ENCODE data around the gene ARMC10.
"Not testable (repeated sequence)": the region's sequence is repeated elsewhere in the genome, so short reads cannot be mapped to it uniquely, and the experiment has no call there.

ARMC10 gene

DNA sequence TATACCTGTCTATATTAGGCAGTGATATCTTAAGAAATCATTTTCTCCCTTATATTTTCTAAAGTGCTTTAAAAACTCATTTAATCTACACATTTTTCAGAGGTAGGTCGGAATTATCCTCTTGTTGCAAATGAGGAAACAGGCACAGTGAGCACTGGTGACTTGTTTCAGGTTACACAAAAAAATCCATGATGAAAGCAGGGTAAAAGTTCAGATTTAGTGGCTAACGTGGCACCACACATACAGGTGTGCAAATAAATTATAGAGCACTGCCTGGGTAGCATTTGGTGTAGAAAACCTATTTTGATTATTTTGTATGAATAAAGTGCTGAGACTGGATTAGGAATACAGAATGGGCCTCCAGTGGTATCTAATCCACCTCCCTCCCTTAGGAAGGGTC, 26.6 kb downstream of the ARMC10 start:
- TF ChIP-seq, protein P1, sequence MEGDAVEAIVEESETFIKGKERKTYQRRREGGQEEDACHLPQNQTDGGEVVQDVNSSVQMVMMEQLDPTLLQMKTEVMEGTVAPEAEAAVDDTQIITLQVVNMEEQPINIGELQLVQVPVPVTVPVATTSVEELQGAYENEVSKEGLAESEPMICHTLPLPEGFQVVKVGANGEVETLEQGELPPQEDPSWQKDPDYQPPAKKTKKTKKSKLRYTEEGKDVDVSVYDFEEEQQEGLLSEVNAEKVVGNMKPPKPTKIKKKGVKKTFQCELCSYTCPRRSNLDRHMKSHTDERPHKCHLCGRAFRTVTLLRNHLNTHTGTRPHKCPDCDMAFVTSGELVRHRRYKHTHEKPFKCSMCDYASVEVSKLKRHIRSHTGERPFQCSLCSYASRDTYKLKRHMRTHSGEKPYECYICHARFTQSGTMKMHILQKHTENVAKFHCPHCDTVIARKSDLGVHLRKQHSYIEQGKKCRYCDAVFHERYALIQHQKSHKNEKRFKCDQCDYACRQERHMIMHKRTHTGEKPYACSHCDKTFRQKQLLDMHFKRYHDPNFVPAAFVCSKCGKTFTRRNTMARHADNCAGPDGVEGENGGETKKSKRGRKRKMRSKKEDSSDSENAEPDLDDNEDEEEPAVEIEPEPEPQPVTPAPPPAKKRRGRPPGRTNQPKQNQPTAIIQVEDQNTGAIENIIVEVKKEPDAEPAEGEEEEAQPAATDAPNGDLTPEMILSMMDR (IDR thresholded peaks at IDR 0.05; ENCODE audit: low read depth, low read length), result no peak
- peaks cover 3% of the 10 kb centered on the region; the same call in 1 of the 2 replicates for H3K36me3 ChIP-seq
- no peak for DNase-seq

DNA sequence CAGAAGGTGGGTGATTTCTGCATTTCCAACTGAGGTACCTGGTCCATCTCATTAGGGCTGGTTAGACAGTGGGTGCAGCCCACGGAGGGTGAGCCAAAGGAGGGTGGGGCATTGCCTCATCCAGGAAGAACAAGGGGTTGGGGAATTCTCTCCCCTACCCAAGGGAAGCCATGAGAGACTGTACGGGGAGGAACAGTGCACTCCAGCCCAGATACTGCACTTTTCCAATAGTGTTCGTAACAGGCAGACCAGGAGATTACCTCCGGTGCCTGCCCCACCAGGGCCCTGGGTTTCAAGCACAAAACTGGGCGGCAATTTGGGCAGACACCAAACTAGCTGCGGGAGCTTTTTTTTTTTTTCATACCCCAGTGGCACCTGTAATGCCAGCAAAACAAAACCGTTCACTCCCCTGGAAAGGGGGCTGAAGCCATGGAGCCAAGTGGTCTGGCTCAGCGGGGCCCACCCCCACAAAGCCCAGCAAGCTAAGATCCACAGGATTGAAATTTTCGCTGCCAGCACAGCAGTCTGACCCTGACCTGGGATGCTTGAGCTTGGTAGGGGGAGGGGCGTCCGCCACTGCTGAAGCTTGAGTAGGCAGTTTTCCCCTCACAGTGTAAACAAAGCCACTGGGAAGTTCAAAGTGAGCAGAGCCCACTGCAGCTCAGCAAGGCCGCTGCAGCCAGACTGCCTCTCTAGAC, 31.2 kb downstream of the ARMC10 start:
- H3K4me3 ChIP-seq (ENCODE audit: low read depth, low read length), result no peak overlapping the region
- H3K36me3 ChIP-seq, result no peaks in the 10 kb centered on the region
- DNase-seq, result peak; percentile 12
- H3K9me3 ChIP-seq (ENCODE audit: severe bottlenecking), result no peaks in the 10 kb centered on the region
- no peak overlapping the region for H3K27ac ChIP-seq
- TF ChIP-seq, protein P1 (IDR thresholded peaks at IDR 0.05; ENCODE audit: low read depth, low read length), result no peak
- H3K27me3 ChIP-seq (ENCODE audit: insufficient read depth, low read depth, severe bottlenecking), result no peaks in the 10 kb centered on the region

More for the DNA sequence above, 26.6 kb downstream of the ARMC10 start:
- no peaks in the 10 kb centered on the region for H3K27me3 ChIP-seq (ENCODE audit: insufficient read depth, low read depth, severe bottlenecking)
- H3K4me3 ChIP-seq (ENCODE audit: low read depth, low read length), result no peak overlapping the region
- H3K9me3 ChIP-seq (ENCODE audit: severe bottlenecking), result no peaks in the 10 kb centered on the region
- H3K27ac ChIP-seq, result no peak overlapping the region

DNA sequence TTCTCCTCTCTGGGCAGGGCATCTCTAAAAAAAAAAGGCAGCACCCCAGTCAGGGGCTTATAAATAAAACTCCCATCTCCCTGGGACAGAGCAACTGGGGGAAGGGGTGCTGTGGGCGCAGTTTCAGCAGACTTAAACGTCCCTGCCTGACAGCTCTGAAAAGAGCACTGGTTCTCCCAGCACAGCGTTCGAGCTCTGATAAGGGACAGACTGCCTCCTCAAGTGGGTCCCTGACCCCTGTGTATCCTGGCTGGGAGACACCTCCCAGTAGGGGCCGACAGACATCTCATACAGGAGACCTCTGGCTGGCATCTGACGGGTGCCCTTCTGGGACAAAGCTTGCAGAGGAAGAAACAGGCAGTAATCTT, 31.7 kb downstream of the ARMC10 start:
- not testable (repeated sequence) for H3K4me3 ChIP-seq (ENCODE audit: low read depth, low read length); H3K27ac ChIP-seq; H3K9me3 ChIP-seq (ENCODE audit: severe bottlenecking); DNase-seq; H3K36me3 ChIP-seq; H3K27me3 ChIP-seq (ENCODE audit: insufficient read depth, low read depth, severe bottlenecking)

DNA sequence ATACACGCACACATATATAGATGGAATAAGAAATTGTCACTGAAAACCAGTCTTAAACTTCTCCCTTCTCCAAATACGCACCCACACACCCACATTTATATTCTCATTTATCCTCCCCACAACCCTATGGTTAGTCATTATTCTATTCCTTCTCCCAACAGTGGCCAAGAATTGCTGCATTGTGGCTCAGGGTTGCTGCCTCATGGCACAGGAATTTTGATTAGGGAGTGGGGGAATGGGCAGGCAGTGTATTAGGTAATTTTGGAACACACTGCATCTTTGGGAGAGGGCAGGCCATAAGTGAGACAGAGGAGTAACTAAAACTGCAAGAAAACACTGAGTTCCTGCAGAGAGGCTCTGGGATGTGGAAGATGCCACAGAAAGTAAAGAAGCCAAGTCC, 38.2 kb downstream of the ARMC10 start:
- TF ChIP-seq, protein P1 (IDR thresholded peaks at IDR 0.05; ENCODE audit: low read depth, low read length), result no peak
- Histone ChIP-seq H3K27me3 (ENCODE audit: insufficient read depth, low read depth, severe bottlenecking) (no peaks in the 10 kb centered on the region), H3K9me3 (ENCODE audit: severe bottlenecking) (no peaks in the 10 kb centered on the region), H3K4me3 (ENCODE audit: low read depth, low read length) (no peak overlapping the region), H3K36me3 (no peaks in the 10 kb centered on the region), H3K27ac (no peak overlapping the region)
- no peak for DNase-seq

DNA sequence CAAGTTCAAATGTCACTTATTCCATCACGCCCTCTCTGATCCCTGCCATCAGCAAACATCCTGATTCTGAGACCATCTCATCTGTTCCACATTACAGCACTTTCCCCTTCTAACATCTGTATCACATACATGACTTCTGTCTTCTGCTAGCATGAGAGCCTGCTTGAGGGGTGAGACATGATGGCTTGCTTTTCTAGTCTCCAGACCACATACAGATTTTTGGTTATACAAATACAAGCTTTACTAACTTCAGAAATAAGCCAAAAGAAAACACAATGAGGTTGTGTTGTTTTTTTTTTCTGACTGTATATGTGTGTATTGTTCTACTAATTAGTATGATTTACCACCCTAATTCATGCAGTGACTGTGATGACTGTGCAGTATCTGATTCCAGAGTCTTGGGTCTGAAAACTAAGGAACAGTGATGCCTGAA, 39.7 kb downstream of the ARMC10 start:
- Histone ChIP-seq H3K4me3 (ENCODE audit: low read depth, low read length) (no peak overlapping the region), H3K9me3 (ENCODE audit: severe bottlenecking) (no peaks in the 10 kb centered on the region), H3K27ac (no peak overlapping the region), H3K36me3 (peaks cover 4% of the 10 kb centered on the region; the same call in 1 of the 2 replicates), H3K27me3 (ENCODE audit: insufficient read depth, low read depth, severe bottlenecking) (no peaks in the 10 kb centered on the region)
- TF ChIP-seq, protein P1 (IDR thresholded peaks at IDR 0.05; ENCODE audit: low read depth, low read length), result no peak
- DNase-seq, result no peak

DNA sequence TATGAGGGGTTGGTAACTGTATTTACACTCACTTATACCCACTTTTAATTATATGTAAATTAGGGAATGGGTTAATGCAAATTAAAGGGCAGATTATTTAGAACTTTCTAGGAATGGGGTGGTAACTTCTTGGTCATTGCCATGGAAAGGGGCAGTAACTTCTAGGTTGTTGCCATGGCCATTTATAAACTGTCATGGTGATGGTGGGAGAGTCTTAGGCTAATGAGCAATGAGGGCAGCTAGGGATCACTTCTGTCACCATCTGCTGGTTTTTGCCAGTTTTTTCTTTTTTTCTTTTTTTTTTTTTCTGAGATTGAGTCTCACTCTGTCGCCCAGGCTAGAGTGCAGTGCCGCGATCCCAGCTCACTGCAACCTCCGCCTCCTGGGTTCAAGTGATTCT, 40.8 kb downstream of the ARMC10 start:
- TF ChIP-seq, protein P1 (IDR thresholded peaks at IDR 0.05; ENCODE audit: low read depth, low read length), result no peak
- Histone ChIP-seq H3K9me3 (ENCODE audit: severe bottlenecking) (no peaks in the 10 kb centered on the region), H3K27ac (no peak overlapping the region), H3K4me3 (ENCODE audit: low read depth, low read length) (no peak overlapping the region), H3K36me3 (peaks cover 8% of the 10 kb centered on the region), H3K27me3 (ENCODE audit: insufficient read depth, low read depth, severe bottlenecking) (no peaks in the 10 kb centered on the region)
- no peak for DNase-seq

All from WERI-Rb-1 (cell line).